Measurements from ENCODE around the gene SOD3. TPM values are rescaled to one million over a fixed set of nuclear protein-coding genes. Genes with fewer than 3 reads are reported as not detected.

SOD3 gene
- total RNA-seq, 4 donors from 2014 or later: 3.7 to 24.3 (median 18.7) TPM

GRCh38 chr4:24751926-24752539 is 43.3 kb upstream of the SOD3 start:
- no peaks in the 10 kb centered on the region for H3K9me3 ChIP-seq
- H3K27ac ChIP-seq: no peak overlapping the region
- no peaks in the 10 kb centered on the region for H3K27me3 ChIP-seq
- no peaks in the 10 kb centered on the region for H3K4me1 ChIP-seq
- DNase-seq: no peak
- H3K36me3 ChIP-seq: no peaks in the 10 kb centered on the region
- TF ChIP-seq CTCF (IDR thresholded peaks at IDR 0.05) (no peak), POLR2A (IDR thresholded peaks at IDR 0.05) (no peak)
- H3K4me3 ChIP-seq: no peak overlapping the region

GRCh38 chr4:24753519-24753918 is 41.9 kb upstream of the SOD3 start:
- Histone ChIP-seq H3K27me3 (no peaks in the 10 kb centered on the region), H3K4me1 (no peaks in the 10 kb centered on the region), H3K9me3 (peaks cover 0 to 3% (median 0%) of the 10 kb centered on the region in 4 donors), H3K36me3 (no peaks in the 10 kb centered on the region), H3K4me3 (no peak overlapping the region), H3K27ac (no peak overlapping the region)
- DNase-seq: no peak
- no peak for TF ChIP-seq CTCF (IDR thresholded peaks at IDR 0.05)
- no peak for TF ChIP-seq POLR2A (IDR thresholded peaks at IDR 0.05)

GRCh38 chr4:24754571-24754970 is 40.8 kb upstream of the SOD3 start:
- Histone ChIP-seq H3K36me3 (no peaks in the 10 kb centered on the region), H3K27me3 (no peaks in the 10 kb centered on the region), H3K4me3 (no peak overlapping the region), H3K27ac (no peak overlapping the region), H3K9me3 (peaks cover 0 to 3% (median 0%) of the 10 kb centered on the region in 4 donors), H3K4me1 (no peaks in the 10 kb centered on the region)
- TF ChIP-seq POLR2A (IDR thresholded peaks at IDR 0.05): no peak
- no peak for DNase-seq

- TF ChIP-seq CTCF (IDR thresholded peaks at IDR 0.05) (no peak), POLR2A (IDR thresholded peaks at IDR 0.05) (no peak)
- Histone ChIP-seq H3K36me3 (no peaks in the 10 kb centered on the region), H3K4me1 (no peaks in the 10 kb centered on the region), H3K27ac (no peak overlapping the region), H3K27me3 (no peaks in the 10 kb centered on the region), H3K4me3 (no peak overlapping the region), H3K9me3 (no peaks in the 10 kb centered on the region)
- DNase-seq: no peak
These were observed 31.6 kb upstream of the SOD3 start for GRCh38 chr4:24763631-24764297.

GRCh38 chr4:24764345-24764744 is 31.0 kb upstream of the SOD3 start:
- no peaks in the 10 kb centered on the region for H3K27me3 ChIP-seq
- no peaks in the 10 kb centered on the region for H3K36me3 ChIP-seq
- H3K27ac ChIP-seq: no peak overlapping the region
- no peak for DNase-seq
- no peak overlapping the region for H3K4me3 ChIP-seq
- H3K4me1 ChIP-seq: no peaks in the 10 kb centered on the region
- TF ChIP-seq POLR2A (IDR thresholded peaks at IDR 0.05): no peak
- no peaks in the 10 kb centered on the region for H3K9me3 ChIP-seq

- Histone ChIP-seq H3K4me3 (no peak overlapping the region), H3K27ac (no peak overlapping the region), H3K4me1 (no peaks in the 10 kb centered on the region), H3K9me3 (no peaks in the 10 kb centered on the region), H3K36me3 (no peaks in the 10 kb centered on the region), H3K27me3 (no peaks in the 10 kb centered on the region)
- no peak for DNase-seq
- TF ChIP-seq CTCF (IDR thresholded peaks at IDR 0.05) (no peak), POLR2A (IDR thresholded peaks at IDR 0.05) (no peak)
These were observed 29.9 kb upstream of the SOD3 start for GRCh38 chr4:24765376-24765988.
